GM12865 (cell line): ENCODE results near the gene TRAM2.

Experiments
- DNase-seq: peaks from one replicate; pipeline ENCODE4 v3.0.0; 2010; ENCODE audit warnings: low read depth
- H3K4me3 ChIP-seq: 2 replicates; pipeline ENCODE4 v1.5.1; 2011; ENCODE audit warnings: mild to moderate bottlenecking, low read depth, low read length, control low read depth
- CTCF ChIP-seq: IDR thresholded peaks from 2 replicates; pipeline ENCODE4 v1.5.1; 2011; ENCODE audit warnings: low read length, control low read depth, low read depth, inconsistent platforms; ENCODE audit not compliant: insufficient read depth; ENCODE audit errors: missing control alignments

The TRAM2 gene

GRCh38 chr6:52577022-52577777, at the start of gene TRAM2:
Gene TRAM2, minus strand, starts transcription at chr6:52577060. Its CDS starts 145 bp downstream, at chr6:52576915.
- H3K4me3 ChIP-seq = peak within 1 kb of the TSS; percentile 71
- DNase-seq = peak; percentile 88
- peak; percentile 5 for TF ChIP-seq CTCF

- no peak for TF ChIP-seq CTCF
- no peak for DNase-seq
- H3K4me3 ChIP-seq = no peak overlapping the region
These were observed 46.0 kb upstream of the TRAM2 start for GRCh38 chr6:52622810-52623209.

- TF ChIP-seq CTCF = no peak
- no peak for DNase-seq
- no peak overlapping the region for H3K4me3 ChIP-seq
These were observed 44.8 kb upstream of the TRAM2 start for GRCh38 chr6:52621631-52622030.

- no peak for TF ChIP-seq CTCF
- no peak overlapping the region for H3K4me3 ChIP-seq
- DNase-seq = no peak
These were observed 44.0 kb upstream of the TRAM2 start for GRCh38 chr6:52620906-52621190.

- DNase-seq = no peak
- no peak for TF ChIP-seq CTCF
- H3K4me3 ChIP-seq = no peak overlapping the region
These were observed 43.4 kb upstream of the TRAM2 start for GRCh38 chr6:52620055-52620905.

- H3K4me3 ChIP-seq = no peak overlapping the region
- TF ChIP-seq CTCF = no peak
- DNase-seq = no peak
These were observed 40.2 kb upstream of the TRAM2 start for GRCh38 chr6:52617087-52617486.
